Astrocyte (in vitro differentiated cells and primary cell): ENCODE data around the gene ANKRD11. TPM values are rescaled to one million over a fixed set of nuclear protein-coding genes. Genes with fewer than 3 reads are reported as not detected.

Experiments used
- DNase-seq: peaks from one replicate; pipeline ENCODE4 v3.0.0-alpha.2; 2010; ENCODE audit warnings: low read depth
- FAIRE-seq: peaks from 2 replicates; lab custom pipeline; 2011; peaks lifted over from hg19 to GRCh38; lab: Jason Lieb, UNC
- H2AFZ ChIP-seq: 2 replicates; pipeline ENCODE4 v1.6.0; 2012; ENCODE audit warnings: low read depth, low read length, inconsistent platforms
- H3K27ac ChIP-seq: 2 replicates; pipeline ENCODE4 v1.5.1; 2011; ENCODE audit warnings: low read depth, low read length, inconsistent platforms
- H3K27me3 ChIP-seq: 2 replicates; pipeline ENCODE4 v1.6.0; 2011; ENCODE audit warnings: low read length, inconsistent platforms; ENCODE audit not compliant: insufficient read depth
- H3K36me3 ChIP-seq: 2 replicates; pipeline ENCODE4 v1.5.1; 2011; ENCODE audit warnings: low read length, inconsistent platforms; ENCODE audit not compliant: insufficient read depth
- H3K4me1 ChIP-seq: 2 replicates; pipeline ENCODE4 v1.5.1; 2011; ENCODE audit warnings: low read length, inconsistent platforms; ENCODE audit not compliant: insufficient read depth
- H3K4me2 ChIP-seq: 2 replicates; pipeline ENCODE4 v1.6.0; 2012; ENCODE audit warnings: low read length, inconsistent platforms
- H3K4me3 ChIP-seq: 2 replicates; pipeline ENCODE4 v1.5.1; 2011; ENCODE audit warnings: low read depth, mild to moderate bottlenecking, low read length, inconsistent platforms; ENCODE audit not compliant: insufficient read depth
- H3K79me2 ChIP-seq: 2 replicates; pipeline ENCODE4 v1.6.0; 2012; ENCODE audit warnings: mild to moderate bottlenecking, low read length, inconsistent platforms; ENCODE audit not compliant: insufficient read depth
- H3K9ac ChIP-seq: 2 replicates; pipeline ENCODE4 v1.6.0; 2012; ENCODE audit warnings: mild to moderate bottlenecking, low read length, inconsistent platforms
- H3K9me3 ChIP-seq: 2 replicates; pipeline ENCODE4 v1.5.1; 2012; ENCODE audit warnings: low read depth, mild to moderate bottlenecking, low read length, inconsistent platforms; ENCODE audit not compliant: insufficient read depth
- H4K20me1 ChIP-seq: 2 replicates; pipeline ENCODE4 v1.6.0; 2012; ENCODE audit warnings: low read length, inconsistent platforms; ENCODE audit not compliant: insufficient read depth
- H3K27ac Mint-ChIP-seq: one replicate; pipeline ENCODE4 v1.8.0; 2021; ENCODE audit warnings: mild to moderate bottlenecking, mixed read lengths; ENCODE audit not compliant: unreplicated experiment
- H3K27me3 Mint-ChIP-seq: one replicate; pipeline ENCODE4 v1.8.0; 2021; ENCODE audit warnings: low read depth, mixed read lengths; ENCODE audit not compliant: unreplicated experiment
- H3K36me3 Mint-ChIP-seq: one replicate; pipeline ENCODE4 v1.8.0; 2021; ENCODE audit warnings: low read depth, mixed read lengths; ENCODE audit not compliant: unreplicated experiment
- H3K4me1 Mint-ChIP-seq: one replicate; pipeline ENCODE4 v1.8.0; 2021; ENCODE audit warnings: low read depth, mixed read lengths; ENCODE audit not compliant: unreplicated experiment
- H3K4me3 Mint-ChIP-seq: one replicate; pipeline ENCODE4 v1.8.0; 2021; ENCODE audit warnings: mild to moderate bottlenecking, moderate library complexity, mixed read lengths; ENCODE audit not compliant: unreplicated experiment
- H3K9me3 Mint-ChIP-seq: one replicate; pipeline ENCODE4 v1.8.0; 2021; ENCODE audit warnings: mild to moderate bottlenecking, mixed read lengths; ENCODE audit not compliant: unreplicated experiment
- CTCF ChIP-seq: IDR thresholded peaks from 2 replicates; pipeline ENCODE4 v1.5.1; 2011; ENCODE audit warnings: low read depth, mild to moderate bottlenecking, inconsistent platforms, low read length, moderate library complexity; ENCODE audit not compliant: insufficient read depth
- EZH2 ChIP-seq: IDR thresholded peaks from 2 replicates; pipeline ENCODE4 v1.6.1; 2012; ENCODE audit warnings: mild to moderate bottlenecking, low read length, inconsistent platforms; ENCODE audit not compliant: insufficient read depth
- total RNA-seq: library from RNA; stranded (reverse); gene quantifications from 2 replicates; pipeline ENCODE4 v1.2.1, GENCODE V29; 2021

Gene ANKRD11
- total RNA-seq, 1 donor from 2014 or later: 213 TPM

GRCh38 chr16:89326721-89327120 lies 163.6 kb downstream of the ANKRD11 start:
- TF ChIP-seq CTCF (no peak), EZH2 (no peak)
- Histone ChIP-seq H2AFZ (no peak overlapping the region), H3K9ac (peak overlapping the region; percentile 70), H3K36me3 (no peaks in the 10 kb centered on the region), H3K4me2 (peak overlapping the region; percentile 69), H3K4me1 (peaks cover 68% of the 10 kb centered on the region), H3K4me3 (no peak overlapping the region), H3K9me3 (no peaks in the 10 kb centered on the region), H3K27me3 (no peaks in the 10 kb centered on the region), H4K20me1 (peaks cover 6% of the 10 kb centered on the region), H3K79me2 (peaks cover 94% of the 10 kb centered on the region), H3K27ac (peak overlapping the region; percentile 95)
- Mint-ChIP-seq H3K27ac (peak overlapping the region; percentile 91), H3K4me1 (peaks cover 76% of the 10 kb centered on the region), H3K27me3 (no peaks in the 10 kb centered on the region), H3K4me3 (peak overlapping the region; percentile 24), H3K36me3 (peaks cover 11% of the 10 kb centered on the region), H3K9me3 (no peaks in the 10 kb centered on the region)
- DNase-seq (no peak), FAIRE-seq (no peak)

- H4K20me1 ChIP-seq: peaks cover 1% of the 10 kb centered on the region
- Mint-ChIP-seq H3K27ac (peak overlapping the region; percentile 91), H3K4me3 (peak overlapping the region; percentile 17), H3K36me3 (peaks cover 11% of the 10 kb centered on the region), H3K4me1 (peaks cover 73% of the 10 kb centered on the region), H3K27me3 (no peaks in the 10 kb centered on the region), H3K9me3 (no peaks in the 10 kb centered on the region)
- H3K4me3 ChIP-seq: peak overlapping the region; percentile 18
- FAIRE-seq (no peak), DNase-seq (peak; percentile 79)
- H2AFZ ChIP-seq: no peak overlapping the region
- H3K27ac ChIP-seq: peak overlapping the region; percentile 95
- H3K4me1 ChIP-seq: peaks cover 75% of the 10 kb centered on the region
- peak overlapping the region; percentile 70 for H3K9ac ChIP-seq
- no peak for TF ChIP-seq CTCF
- TF ChIP-seq EZH2: no peak
- H3K9me3 ChIP-seq: no peaks in the 10 kb centered on the region
- peaks cover 92% of the 10 kb centered on the region for H3K79me2 ChIP-seq
- H3K36me3 ChIP-seq: no peaks in the 10 kb centered on the region
- no peaks in the 10 kb centered on the region for H3K27me3 ChIP-seq
- H3K4me2 ChIP-seq: peak overlapping the region; percentile 69
These were observed 164.4 kb downstream of the ANKRD11 start for GRCh38 chr16:89325861-89326471.
